Activated naive CD4-positive, alpha-beta T cell treated with Interleukin-2 at 50 U/mL for 16 hours (primary cell): Measurements from ENCODE around the gene FBXO8.
A peak's percentile ranks its signal among the peaks of the same experiment; 100 is the strongest.

Source experiments
- DNase-seq: peaks from one replicate; pipeline ENCODE4 v3.0.0-alpha.2; 2020

The FBXO8 gene

GRCh38 chr4:174241162-174241561, 42.3 kb downstream of the FBXO8 start:
- no peak for DNase-seq

GRCh38 chr4:174236359-174236758, 47.1 kb downstream of the FBXO8 start:
- no peak for DNase-seq

- DNase-seq, result no peak
Observed at GRCh38 chr4:174230680-174231079, 52.8 kb downstream of the FBXO8 start.

GRCh38 chr4:174230148-174230547, 53.3 kb downstream of the FBXO8 start:
- DNase-seq, result no peak

- DNase-seq, result no peak
Observed at GRCh38 chr4:174228988-174229387, 54.5 kb downstream of the FBXO8 start.

GRCh38 chr4:174225349-174226049, 58.0 kb downstream of the FBXO8 start:
- no peak for DNase-seq

GRCh38 chr4:174224550-174224949, 58.9 kb downstream of the FBXO8 start:
- DNase-seq, result no peak

GRCh38 chr4:174222266-174222872, 61.1 kb downstream of the FBXO8 start:
- no peak for DNase-seq

GRCh38 chr4:174218127-174218790, 65.2 kb downstream of the FBXO8 start:
- DNase-seq, result no peak

GRCh38 chr4:174217273-174218126, 66.0 kb downstream of the FBXO8 start:
- DNase-seq, result peak; percentile 20

- no peak for DNase-seq
Observed at GRCh38 chr4:174216799-174217272, 66.6 kb downstream of the FBXO8 start.

- no peak for DNase-seq
Observed at GRCh38 chr4:174215961-174216680, 67.3 kb downstream of the FBXO8 start.

- DNase-seq, result no peak
Observed at GRCh38 chr4:174215057-174215456, 68.4 kb downstream of the FBXO8 start.

GRCh38 chr4:174214101-174214878, 69.2 kb downstream of the FBXO8 start:
- peak; percentile 13 for DNase-seq

GRCh38 chr4:174213731-174214100, 69.8 kb downstream of the FBXO8 start:
- no peak for DNase-seq

- DNase-seq, result no peak
Observed at GRCh38 chr4:174212061-174212460, 71.4 kb downstream of the FBXO8 start.

- no peak for DNase-seq
Observed at GRCh38 chr4:174211622-174212044, 71.8 kb downstream of the FBXO8 start.

GRCh38 chr4:174210952-174211490, 72.4 kb downstream of the FBXO8 start:
- DNase-seq, result no peak

GRCh38 chr4:174210354-174210753, 73.1 kb downstream of the FBXO8 start:
- no peak for DNase-seq

GRCh38 chr4:174209341-174209740, 74.1 kb downstream of the FBXO8 start:
- DNase-seq, result no peak

GRCh38 chr4:174207367-174207766, 76.1 kb downstream of the FBXO8 start:
- no peak for DNase-seq
